H1 (cell line): ENCODE data around the gene RASAL1.

Source experiments
- CTCF ChIP-seq, 3 experiments: IDR thresholded peaks; 1 replicate in 2 of 3; 2 replicates in 1 of 3; pipeline versions ENCODE4 v1.5.1 to v1.6.1; 2011; ENCODE audit warnings: low read length in 3 of 3, mild to moderate bottlenecking in 3 of 3, inconsistent platforms in 2 of 3, low read depth in 1 of 3, moderate library complexity in 1 of 3; ENCODE audit not compliant: insufficient read depth in 1 of 3; ENCODE audit errors: control extremely low read depth in 1 of 3
- GTF2F1 ChIP-seq: IDR thresholded peaks from 2 replicates; pipeline ENCODE4 v1.6.1; 2012; ENCODE audit warnings: low read depth, low read length, improper control_type of control experiment, borderline replicate concordance
- POLR2A ChIP-seq, 2 experiments: IDR thresholded peaks; 1 replicate in 1 of 2; 2 replicates in 1 of 2; pipeline ENCODE4 v1.6.1; 2011; ENCODE audit warnings: low read depth in 2 of 2, low read length in 2 of 2, mild to moderate bottlenecking in 2 of 2; ENCODE audit errors: control extremely low read depth in 1 of 2
- SIN3A ChIP-seq, 2 experiments: IDR thresholded peaks in 1 of 2; conservative IDR thresholded peaks in 1 of 2; 2 replicates each; pipeline ENCODE4 v1.6.1; 2011 to 2012; ENCODE audit warnings: low read length in 2 of 2, improper control_type of control experiment in 1 of 2, low read depth in 1 of 2, mild to moderate bottlenecking in 1 of 2
- TAF1 ChIP-seq: IDR thresholded peaks from 2 replicates; pipeline ENCODE4 v1.6.1; 2011; ENCODE audit warnings: mild to moderate bottlenecking, low read depth, low read length

GRCh38 chr12:113086249-113087164 lies 49.1 kb downstream of the RASAL1 start:
- no peak for TF ChIP-seq CTCF (IDR thresholded peaks at IDR 0.05; ENCODE audit: control extremely low read depth in 1 of 3, insufficient read depth in 1 of 3, low read depth in 1 of 3, low read length in 3 of 3)
- TF ChIP-seq GTF2F1: no peak
- TF ChIP-seq POLR2A (IDR thresholded peaks at IDR 0.05; ENCODE audit: control extremely low read depth in 1 of 2, low read depth in 2 of 2, low read length in 2 of 2): no peak
- no peak for TF ChIP-seq SIN3A (conservative IDR thresholded peaks at IDR 0.05 in 1 of 2, IDR thresholded peaks at IDR 0.05 in 1 of 2; ENCODE audit: low read depth in 1 of 2, low read length in 2 of 2)
- TF ChIP-seq TAF1: no peak
